Stomach (tissue), 4 donors: ENCODE measurements around the gene NRL.

Experiments
- CTCF ChIP-seq, 7 experiments: fragments of 450-650 bp in 4 of 7; fragments of 200-600 bp in 3 of 7; sonication (generic) in 3 of 7; IDR thresholded peaks; one replicate each; pipeline ENCODE4 v1.5.1; 2016 to 2019; ENCODE audit warnings: antibody characterized with exemption in 7 of 7, control low read depth in 2 of 7, mild to moderate bottlenecking in 1 of 7
- EP300 ChIP-seq: sonication (generic); formaldehyde crosslinking; IDR thresholded peaks from one replicate; pipeline ENCODE4 v1.6.1; 2017; ENCODE audit warnings: antibody characterized with exemption

GRCh38 chr14:24040692-24041091 lies 74.1 kb downstream of the NRL start:
- TF ChIP-seq CTCF (IDR thresholded peaks at IDR 0.05) (no peak), EP300 (no peak)
